NK-92 (cell line): ENCODE data around the gene MED13.
"Not testable (repeated sequence)": the region's sequence is repeated elsewhere in the genome, so short reads cannot be mapped to it uniquely, and the experiment has no call there.

Experiments used
- DNase-seq: peaks from one replicate; lab custom pipeline; 2025; ENCODE audit not compliant: unreplicated experiment; lab: John Stamatoyannopoulos, UW

MED13 gene

DNA sequence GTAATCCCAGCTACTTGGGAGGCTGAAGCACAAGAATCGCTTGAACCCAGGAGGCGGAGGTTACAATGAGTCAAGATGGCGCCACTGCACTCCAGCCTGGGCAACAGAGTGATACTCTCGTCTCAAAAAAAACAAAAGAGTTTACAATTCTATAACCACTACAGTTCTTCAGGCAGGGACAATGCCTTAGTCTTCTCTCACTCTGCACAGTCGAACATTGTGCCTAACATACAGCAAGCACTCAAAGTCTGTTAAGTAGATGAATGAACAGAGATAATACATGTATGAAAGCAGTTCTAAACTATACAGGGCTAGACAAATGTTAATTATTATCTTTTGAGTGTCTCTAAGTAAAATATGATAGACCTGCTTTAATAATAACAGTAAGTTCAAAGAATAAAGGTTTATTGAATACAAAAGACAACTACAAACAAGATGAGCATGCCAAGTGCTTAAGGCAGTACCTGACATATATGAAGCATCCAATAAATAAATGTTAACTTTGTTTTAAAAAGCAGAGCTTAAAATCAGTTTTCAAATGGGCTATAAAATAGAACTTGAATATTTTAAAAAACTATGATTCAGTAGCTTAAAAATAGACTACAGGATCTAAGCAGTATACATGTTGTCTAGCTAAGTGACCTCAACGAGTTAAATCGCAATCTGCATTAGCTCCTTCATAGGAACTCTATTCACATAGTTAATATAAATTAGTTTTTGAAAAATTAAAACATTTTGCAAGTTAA is 156.6 kb downstream of the MED13 start:
- DNase-seq, result no peak

DNA sequence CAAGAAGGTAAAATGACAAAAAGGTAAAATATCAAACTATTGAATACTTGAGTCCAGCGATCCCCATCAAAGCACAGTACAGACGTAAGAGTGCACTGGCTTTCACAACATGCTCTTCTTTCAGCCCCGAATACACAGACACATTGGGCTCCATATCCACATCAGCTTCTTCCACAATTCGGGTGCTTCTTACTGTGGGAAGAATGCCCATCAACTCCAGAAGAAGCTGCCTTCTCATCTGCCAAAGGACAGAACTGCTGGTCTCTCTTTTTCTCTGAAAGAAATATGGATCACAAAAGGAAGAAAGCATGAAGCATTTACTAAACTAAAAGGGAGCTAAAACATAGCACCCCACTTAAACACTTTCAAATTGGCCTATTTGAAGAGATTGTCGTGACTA is 157.7 kb downstream of the MED13 start:
- DNase-seq, result no peak

DNA sequence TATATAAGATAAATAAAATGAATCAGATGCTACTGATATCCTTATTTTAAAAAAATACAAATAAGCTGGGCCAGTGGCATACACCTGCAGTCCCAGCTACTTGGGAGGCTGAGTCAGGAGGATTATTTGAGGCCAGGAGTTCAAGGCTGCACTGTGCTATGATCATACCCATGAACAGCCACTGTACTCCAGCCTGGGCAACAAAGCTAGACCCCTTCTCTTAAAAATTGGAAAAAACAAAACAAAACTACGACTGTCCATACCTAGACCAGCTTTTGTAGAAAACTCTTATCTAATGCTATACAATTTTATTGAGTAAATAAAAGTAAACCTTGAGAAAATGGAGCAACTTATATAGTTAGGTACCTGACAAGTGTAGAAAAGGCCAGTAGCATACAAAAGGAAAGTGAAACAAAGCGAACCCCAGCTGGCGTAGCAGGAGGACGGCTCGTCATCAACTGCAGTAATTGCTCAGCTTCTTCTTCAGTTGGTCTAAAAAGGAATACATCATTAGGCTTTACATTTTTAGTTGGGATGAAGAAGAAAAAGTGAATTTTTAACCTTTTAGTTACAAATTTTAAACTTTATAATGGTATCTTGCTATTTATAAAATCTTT is 160.9 kb downstream of the MED13 start:
- DNase-seq, result no peak

DNA sequence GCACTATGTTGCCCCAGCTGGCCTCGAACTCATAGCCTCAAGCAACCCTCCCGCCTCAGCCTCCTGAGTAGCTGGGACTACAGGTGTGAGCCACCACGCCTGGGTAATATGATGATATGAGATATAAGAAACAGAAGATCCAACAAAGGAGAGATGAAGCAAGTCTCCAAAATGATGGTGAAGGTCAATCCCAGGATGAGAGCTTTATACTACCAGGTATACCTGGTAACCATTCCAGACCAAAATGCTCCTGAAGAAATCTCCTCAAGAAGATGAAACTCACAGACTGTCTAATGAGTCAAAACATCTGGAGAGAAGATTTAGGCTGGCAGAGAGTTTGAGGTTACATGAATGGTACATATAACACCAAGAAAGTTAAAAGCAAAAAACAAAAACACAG is 161.8 kb downstream of the MED13 start:
- no peak for DNase-seq

DNA sequence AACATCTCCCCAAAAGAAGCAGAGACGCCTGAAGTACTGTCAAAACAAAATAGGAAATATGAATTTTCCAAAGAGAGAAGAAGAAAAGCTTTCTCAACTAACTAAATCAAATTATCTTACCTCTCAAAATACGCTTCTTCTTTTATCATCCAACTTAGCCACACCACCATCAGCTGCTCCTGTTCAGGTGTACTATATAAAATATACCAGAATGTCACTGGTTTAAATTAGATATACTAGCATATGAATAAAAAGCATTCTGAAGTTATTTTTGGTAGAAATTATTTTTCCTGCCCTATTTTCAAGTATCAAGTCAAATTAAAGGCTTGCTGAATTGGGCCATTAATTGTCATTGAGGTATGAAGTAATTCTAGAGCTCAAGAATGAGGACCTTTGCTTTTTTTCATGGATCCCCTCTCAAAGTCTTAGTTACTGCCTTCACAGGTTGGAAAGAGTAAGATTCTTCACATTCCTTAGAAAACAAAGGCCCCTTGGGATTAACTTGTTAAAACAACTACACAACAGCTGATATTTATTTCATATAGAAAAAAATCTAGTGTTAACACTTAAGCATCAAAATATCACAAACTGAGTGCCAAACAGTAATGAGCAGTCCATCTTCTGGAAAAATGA is 167.4 kb downstream of the MED13 start:
- no peak for DNase-seq

DNA sequence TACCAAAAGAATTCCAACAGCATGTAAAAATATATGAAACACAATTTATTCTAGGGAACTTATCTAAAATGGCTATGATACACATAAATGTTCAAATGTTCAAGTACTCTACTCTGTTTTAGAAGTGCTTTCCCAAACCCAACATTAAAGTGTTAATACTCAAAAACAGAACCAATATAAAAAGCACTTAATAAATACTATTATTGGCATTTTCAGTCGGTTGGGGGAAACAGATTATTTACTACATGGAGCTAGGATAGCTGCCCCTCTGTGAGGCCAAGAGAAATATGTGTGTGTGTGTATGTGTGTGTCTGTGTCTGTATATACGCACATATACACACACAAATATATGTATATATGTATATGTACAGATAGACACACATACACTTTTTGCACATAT is 169.7 kb downstream of the MED13 start:
- DNase-seq, result no peak

DNA sequence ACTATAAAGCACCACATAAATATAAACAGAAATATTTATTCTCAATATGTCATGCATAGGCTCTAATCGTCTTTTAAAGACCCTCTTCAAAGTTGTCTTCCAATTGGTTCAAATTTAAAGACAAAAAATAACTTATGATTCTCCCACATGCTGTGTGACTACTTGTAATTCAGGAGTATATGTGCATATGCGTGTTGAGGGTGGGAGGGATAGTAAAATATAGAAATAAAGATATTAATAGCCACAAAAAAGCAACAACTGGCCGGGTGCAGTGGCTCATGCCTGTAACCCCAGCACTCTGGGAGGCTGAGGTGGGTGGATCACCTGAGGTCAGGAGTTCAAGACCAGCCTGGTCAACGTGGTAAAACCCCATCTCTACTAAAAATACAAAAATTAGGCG is 170.8 kb downstream of the MED13 start:
- not testable (repeated sequence) for DNase-seq
